Adrenal gland (tissue), 12 donors: ENCODE data around the gene CMTM5. TPM values are rescaled to one million over a fixed set of nuclear protein-coding genes. Genes with fewer than 3 reads are reported as not detected.

Experiments used
- DNase-seq, 7 donors: peaks; one replicate each; pipeline ENCODE4 v3.0.0-alpha.2; 2019 to 2020
- H3K27ac ChIP-seq, 5 donors: fragments of 200-600 bp; sonication (generic) in 4 of 5; 1 replicate in 3 of 5; 2 replicates in 2 of 5; pipeline versions ENCODE4 v1.5.1 to v1.8.0; 2016 to 2020; ENCODE audit warnings: mild to moderate bottlenecking in 1 of 5
- H3K27me3 ChIP-seq: fragments of 200-600 bp; 2 replicates; pipeline ENCODE4 v1.8.0; 2021
- H3K36me3 ChIP-seq, 2 donors: fragments of 200-600 bp; replicated peaks in 1 of 2; 1 replicate in 1 of 2; 2 replicates in 1 of 2; pipeline versions ENCODE4 v1.5.1 to v1.8.0; 2018 to 2022
- H3K4me1 ChIP-seq, 2 donors: fragments of 200-600 bp; replicated peaks in 1 of 2; 1 replicate in 1 of 2; 2 replicates in 1 of 2; pipeline versions ENCODE4 v1.5.1 to v1.8.0; 2018 to 2021
- H3K4me3 ChIP-seq, 4 donors: fragments of 200-600 bp; sonication (generic) in 3 of 4; one replicate each; pipeline ENCODE4 v1.5.1; 2016 to 2018
- H3K9me3 ChIP-seq, 3 donors: fragments of 200-600 bp; sonication (generic) in 1 of 3; replicated peaks in 1 of 3; 1 replicate in 2 of 3; 2 replicates in 1 of 3; pipeline versions ENCODE4 v1.5.1 to v1.8.0; 2016 to 2021
- POLR2A ChIP-seq, 2 donors: fragments of 450-650 bp; IDR thresholded peaks; one replicate each; pipeline ENCODE4 v1.6.1; 2017; ENCODE audit warnings: antibody characterized with exemption in 2 of 2, mild to moderate bottlenecking in 2 of 2, moderate library complexity in 1 of 2
- WGBS, 4 donors: extraction: QIAGEN DNeasy Blood & Tissue Kit in 2 of 4; methylation state at CpG; one replicate each; pipeline versions ENCODE4 v1.1.5 to v1.1.7; 2013 to 2017; 5-methylcytosine and 5-hydroxymethylcytosine counted together
- intact Hi-C, 2 donors: fragments of 100-400 bp; cut with DNase I; formaldehyde crosslinking; loops; one replicate each; pipeline versions ENCODE4 v1.14.1 to v1.15.0; 2022 to 2023
- polyA plus RNA-seq, 3 donors: library from polyadenylated mRNA; stranded (reverse); fragments of 200-250 nt in 2 of 3; fragments of 350-450 nt in 1 of 3; fragmentation: Illumina TruSeq in 1 of 3; extraction: RNeasy Lipid Tissue Mini Kit (QIAGEN cat#74804) in 1 of 3; gene quantifications; one replicate each; pipeline ENCODE4 v1.2.3, GENCODE V29; 2013 to 2014
- total RNA-seq, 9 donors: library from RNA; depleted of rRNA in 4 of 9; stranded (reverse); fragments of >200 nt in 4 of 9; fragments of 120-200 nt in 1 of 9; fragmentation: NEBNext Ultra II Directional in 1 of 9; extraction: Animal tissue kit (Norgen Biotek cat#: 25700) in 1 of 9; gene quantifications; one replicate each; pipeline versions ENCODE4 v1.1.0 to v1.2.4, GENCODE V29; 2013 to 2023
- TF ChIP-seq, protein P1 (sequence below), 6 experiments: fragments of 450-650 bp in 4 of 6; fragments of 200-600 bp in 2 of 6; sonication (generic) in 1 of 6; IDR thresholded peaks; 1 replicate in 5 of 6; 2 replicates in 1 of 6; pipeline versions ENCODE4 v1.5.1 to v1.8.0; 2016 to 2021; ENCODE audit warnings: antibody characterized with exemption in 6 of 6, mild to moderate bottlenecking in 2 of 6, moderate library complexity in 1 of 6
- donor health status: healthy with polysubstance abuse.
- donor health status: Bipolar disorder and iron deficiency.
- donor health status: DM: yes; HTN: yes; CAD: no.
- donor health status: DM: no; HTN: no; CAD: no.
- donor health status: DM: no; HTN: no; CAD: no.
- donor health status: DM: yes; HTN: yes; CAD: no.

The CMTM5 gene
- total and polyA plus RNA-seq, 12 donors, result 0.34 to 2.6 (median 0.89) TPM; not detected in 5

DNA sequence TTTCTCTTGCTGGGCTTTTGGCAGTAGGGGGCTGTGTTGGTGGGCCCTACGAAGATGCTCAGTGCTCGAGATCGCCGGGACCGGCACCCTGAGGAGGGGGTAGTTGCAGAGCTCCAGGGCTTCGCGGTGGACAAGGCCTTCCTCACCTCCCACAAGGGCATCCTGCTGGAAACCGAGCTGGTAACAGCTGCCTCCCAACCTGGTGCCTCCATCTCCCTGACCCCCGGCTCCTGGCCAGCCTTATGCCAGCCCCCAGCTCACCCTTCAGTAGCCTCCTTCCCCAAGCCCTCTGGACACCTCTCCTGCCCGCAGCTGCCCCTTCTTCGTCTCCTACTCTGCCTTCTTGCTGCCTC is 328 bp downstream of the CMTM5 start:
- WGBS, 4 donors, result 44 to 67% (median 65%) methylated on average over 11 of the region's 11 CpGs
- Histone ChIP-seq H3K9me3 (no peaks in the 10 kb centered on the region), H3K4me1 (no peaks in the 10 kb centered on the region), H3K27me3 (no peaks in the 10 kb centered on the region), H3K27ac (no peak overlapping the region), H3K36me3 (no peaks in the 10 kb centered on the region), H3K4me3 (no peak overlapping the region)
- DNase-seq, result no peak
- intact Hi-C loops, result loop anchor here in 1 of 2 donors (5.0 kb wide), 1 partner anchor 110 kb away; no protein-coding TSS in a partner anchor
- TF ChIP-seq, protein P1, sequence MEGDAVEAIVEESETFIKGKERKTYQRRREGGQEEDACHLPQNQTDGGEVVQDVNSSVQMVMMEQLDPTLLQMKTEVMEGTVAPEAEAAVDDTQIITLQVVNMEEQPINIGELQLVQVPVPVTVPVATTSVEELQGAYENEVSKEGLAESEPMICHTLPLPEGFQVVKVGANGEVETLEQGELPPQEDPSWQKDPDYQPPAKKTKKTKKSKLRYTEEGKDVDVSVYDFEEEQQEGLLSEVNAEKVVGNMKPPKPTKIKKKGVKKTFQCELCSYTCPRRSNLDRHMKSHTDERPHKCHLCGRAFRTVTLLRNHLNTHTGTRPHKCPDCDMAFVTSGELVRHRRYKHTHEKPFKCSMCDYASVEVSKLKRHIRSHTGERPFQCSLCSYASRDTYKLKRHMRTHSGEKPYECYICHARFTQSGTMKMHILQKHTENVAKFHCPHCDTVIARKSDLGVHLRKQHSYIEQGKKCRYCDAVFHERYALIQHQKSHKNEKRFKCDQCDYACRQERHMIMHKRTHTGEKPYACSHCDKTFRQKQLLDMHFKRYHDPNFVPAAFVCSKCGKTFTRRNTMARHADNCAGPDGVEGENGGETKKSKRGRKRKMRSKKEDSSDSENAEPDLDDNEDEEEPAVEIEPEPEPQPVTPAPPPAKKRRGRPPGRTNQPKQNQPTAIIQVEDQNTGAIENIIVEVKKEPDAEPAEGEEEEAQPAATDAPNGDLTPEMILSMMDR (IDR thresholded peaks at IDR 0.05), result no peak
- no peak for TF ChIP-seq POLR2A (IDR thresholded peaks at IDR 0.05)

DNA sequence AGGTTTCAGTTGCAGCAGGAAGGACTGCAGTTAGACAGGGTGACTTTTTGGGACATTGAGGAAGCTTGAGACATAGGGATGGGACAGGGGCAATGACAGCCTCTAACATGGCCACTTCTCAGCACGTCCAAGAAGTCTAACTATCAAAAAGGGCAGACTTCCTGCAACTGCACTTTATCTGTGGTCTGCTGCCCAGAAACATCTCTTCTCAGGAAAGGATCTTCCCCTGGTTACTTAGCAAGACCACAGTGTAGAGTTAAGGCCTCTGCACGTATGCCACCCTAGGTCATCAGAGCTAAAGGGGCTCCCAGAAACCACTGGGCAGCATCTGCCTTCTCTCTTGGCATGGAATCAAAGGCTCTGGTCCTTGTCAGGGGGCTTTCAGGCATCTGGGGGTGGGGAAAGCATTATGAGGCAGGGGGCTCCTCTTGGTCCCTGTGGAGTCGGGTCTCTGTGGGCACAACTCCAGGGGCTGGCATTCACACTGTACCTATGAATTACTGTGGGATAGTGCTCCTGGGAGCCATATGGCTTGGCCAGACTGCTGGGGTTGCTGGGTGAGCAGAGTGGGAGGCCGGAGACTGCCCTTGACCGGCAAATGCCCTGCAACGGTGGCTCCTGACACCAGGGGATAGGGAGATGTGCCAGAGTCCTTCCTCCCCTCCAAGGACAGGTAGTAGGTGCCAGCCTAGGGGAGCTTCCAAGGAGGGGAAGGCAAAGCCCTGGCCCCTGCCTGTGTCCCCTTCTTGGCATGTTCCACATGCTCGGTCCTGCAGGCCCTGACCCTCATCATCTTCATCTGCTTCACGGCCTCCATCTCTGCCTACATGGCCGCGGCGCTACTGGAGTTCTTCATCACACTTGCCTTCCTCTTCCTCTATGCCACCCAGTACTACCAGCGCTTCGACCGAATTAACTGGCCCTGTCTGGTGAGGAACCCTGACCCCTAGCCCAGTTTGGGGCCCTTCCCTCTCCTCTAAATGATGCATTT is 1.0 kb downstream of the CMTM5 start:
- intact Hi-C loops, result loop anchor here in 1 of 2 donors (2.0 to 5.0 kb wide), 2 partner anchors 49 to 111 kb away; no protein-coding TSS in a partner anchor
- no peak overlapping the region for H3K27ac ChIP-seq
- no peak for TF ChIP-seq POLR2A (IDR thresholded peaks at IDR 0.05)
- TF ChIP-seq, protein P1 (IDR thresholded peaks at IDR 0.05), result no peak

DNA sequence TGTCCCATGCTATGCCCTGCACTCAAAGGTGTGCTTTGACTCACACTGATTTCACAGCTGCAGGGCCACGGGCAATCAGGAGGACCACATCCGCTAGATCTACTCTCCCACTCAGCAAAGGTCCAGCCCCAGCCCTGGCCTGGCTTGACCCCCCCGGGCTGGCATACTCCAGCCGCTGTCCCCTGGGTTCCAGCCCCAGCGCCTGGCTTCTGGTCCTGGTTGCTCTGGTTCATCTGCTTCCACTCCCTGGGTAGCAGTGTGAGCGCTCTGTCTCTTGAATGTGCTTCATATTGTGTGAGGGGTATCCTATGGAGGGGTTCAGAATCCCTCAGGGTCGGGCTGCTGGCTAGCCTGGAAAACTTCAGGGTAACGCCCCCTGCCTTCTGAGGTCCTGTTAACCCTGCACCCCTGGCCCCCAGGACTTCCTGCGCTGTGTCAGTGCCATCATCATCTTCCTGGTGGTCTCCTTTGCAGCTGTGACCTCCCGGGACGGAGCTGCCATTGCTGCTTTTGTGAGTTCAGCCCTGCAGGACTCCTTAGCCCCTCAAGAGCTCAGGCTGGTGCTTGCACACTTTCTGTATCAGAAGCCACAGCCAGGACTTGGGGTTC is 1.9 kb downstream of the CMTM5 start:
- H3K27me3 ChIP-seq, result no peaks in the 10 kb centered on the region
- H3K9me3 ChIP-seq, result no peaks in the 10 kb centered on the region
- H3K4me1 ChIP-seq, result no peaks in the 10 kb centered on the region
- H3K27ac ChIP-seq, result no peak overlapping the region
- no peaks in the 10 kb centered on the region for H3K36me3 ChIP-seq
- H3K4me3 ChIP-seq, result no peak overlapping the region
- 73 to 89% (median 82%) methylated on average over 8 to 11 of the region's 11 CpGs for WGBS, 4 donors
- no peak for TF ChIP-seq POLR2A (IDR thresholded peaks at IDR 0.05)
- TF ChIP-seq, protein P1 (IDR thresholded peaks at IDR 0.05), result no peak
- intact Hi-C loops, result loop anchor here in 1 of 2 donors (2.0 to 5.0 kb wide), 2 partner anchors 50 to 111 kb away; no protein-coding TSS in a partner anchor
- no peak for DNase-seq

More for the DNA sequence above, 1.0 kb downstream of the CMTM5 start:
- H3K4me3 ChIP-seq, result no peak overlapping the region
- H3K27me3 ChIP-seq, result no peaks in the 10 kb centered on the region
- no peaks in the 10 kb centered on the region for H3K36me3 ChIP-seq
- no peak for DNase-seq
- no peaks in the 10 kb centered on the region for H3K4me1 ChIP-seq
- 77 to 92% (median 84%) methylated on average over 8 to 14 of the region's 14 CpGs for WGBS, 4 donors
- no peaks in the 10 kb centered on the region for H3K9me3 ChIP-seq
